ENCODE measurements around the gene TEPSIN.

The TEPSIN gene

GRCh38 chr17:81234940-81235821 is 3.7 kb downstream of the TEPSIN start:
- Mint-ChIP-seq H3K4me1 (peaks cover 24% of the 10 kb centered on the region), H3K9me3 (no peaks in the 10 kb centered on the region), H3K27me3 (no peaks in the 10 kb centered on the region), H3K36me3 (ENCODE audit: insufficient read depth) (peaks cover 17% of the 10 kb centered on the region), H3K4me3 (peak overlapping the region; percentile 35), H3K27ac (ENCODE audit: low read depth) (no peak overlapping the region)
- DNase-seq (ENCODE audit: low spot score in 2 of 2): no peak
- no peak for ATAC-seq (replicated peaks; ENCODE audit: extremely low read depth, poor library complexity, severe bottlenecking)

GRCh38 chr17:81234506-81234855 is 4.4 kb downstream of the TEPSIN start:
- DNase-seq (ENCODE audit: low spot score in 2 of 2) (no peak), ATAC-seq (replicated peaks; ENCODE audit: extremely low read depth, poor library complexity, severe bottlenecking) (no peak)
- Mint-ChIP-seq H3K4me3 (peak overlapping the region; percentile 35), H3K27me3 (no peaks in the 10 kb centered on the region), H3K9me3 (no peaks in the 10 kb centered on the region), H3K4me1 (peaks cover 22% of the 10 kb centered on the region), H3K36me3 (ENCODE audit: insufficient read depth) (peaks cover 21% of the 10 kb centered on the region), H3K27ac (ENCODE audit: low read depth) (no peak overlapping the region)

DNA sequence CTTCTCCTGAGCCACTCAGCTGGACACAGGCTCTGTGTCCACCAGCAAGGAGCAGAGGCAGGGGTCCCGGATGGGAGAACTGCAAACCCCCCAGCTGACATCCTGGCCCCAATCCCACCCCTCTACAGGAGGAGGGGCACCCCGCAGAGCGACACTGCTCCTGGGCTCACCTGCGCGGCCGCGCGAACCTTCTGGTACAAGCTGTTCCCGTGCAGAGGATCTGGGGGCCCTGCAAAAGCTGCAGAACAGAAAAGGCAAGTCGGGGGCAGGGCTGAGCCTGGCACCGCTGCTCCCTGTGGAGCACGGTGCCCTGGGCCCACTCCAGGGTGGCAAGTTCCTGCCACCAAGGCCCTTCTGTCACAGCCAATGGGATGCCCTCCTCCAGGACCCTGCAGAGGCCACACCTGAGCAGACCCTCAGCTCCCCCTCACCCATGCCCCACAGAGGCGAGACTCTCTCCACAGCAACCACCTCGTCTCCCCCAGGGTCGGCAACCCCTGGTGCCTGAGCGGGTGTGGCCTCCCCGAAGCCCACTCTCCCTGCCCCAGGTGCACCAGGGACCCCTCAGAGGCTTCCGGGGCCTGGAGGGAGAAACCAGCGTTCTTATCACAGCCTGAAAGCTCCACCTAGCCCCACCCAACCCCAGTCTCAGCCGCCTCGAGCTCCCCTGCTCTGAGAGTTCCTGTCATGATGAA is 4.9 kb downstream of the TEPSIN start:
- Mint-ChIP-seq H3K27ac (ENCODE audit: low read depth) (no peak overlapping the region), H3K4me1 (peaks cover 22% of the 10 kb centered on the region), H3K36me3 (ENCODE audit: insufficient read depth) (peaks cover 19% of the 10 kb centered on the region), H3K27me3 (no peaks in the 10 kb centered on the region), H3K4me3 (no peak overlapping the region), H3K9me3 (no peaks in the 10 kb centered on the region)
- DNase-seq (ENCODE audit: low spot score in 2 of 2): no peak
- ATAC-seq (replicated peaks; ENCODE audit: extremely low read depth, poor library complexity, severe bottlenecking): no peak

- H3K4me1 Mint-ChIP-seq: peaks cover 22% of the 10 kb centered on the region
Observed at GRCh38 chr17:81233316-81233715, 5.5 kb downstream of the TEPSIN start.

DNA sequence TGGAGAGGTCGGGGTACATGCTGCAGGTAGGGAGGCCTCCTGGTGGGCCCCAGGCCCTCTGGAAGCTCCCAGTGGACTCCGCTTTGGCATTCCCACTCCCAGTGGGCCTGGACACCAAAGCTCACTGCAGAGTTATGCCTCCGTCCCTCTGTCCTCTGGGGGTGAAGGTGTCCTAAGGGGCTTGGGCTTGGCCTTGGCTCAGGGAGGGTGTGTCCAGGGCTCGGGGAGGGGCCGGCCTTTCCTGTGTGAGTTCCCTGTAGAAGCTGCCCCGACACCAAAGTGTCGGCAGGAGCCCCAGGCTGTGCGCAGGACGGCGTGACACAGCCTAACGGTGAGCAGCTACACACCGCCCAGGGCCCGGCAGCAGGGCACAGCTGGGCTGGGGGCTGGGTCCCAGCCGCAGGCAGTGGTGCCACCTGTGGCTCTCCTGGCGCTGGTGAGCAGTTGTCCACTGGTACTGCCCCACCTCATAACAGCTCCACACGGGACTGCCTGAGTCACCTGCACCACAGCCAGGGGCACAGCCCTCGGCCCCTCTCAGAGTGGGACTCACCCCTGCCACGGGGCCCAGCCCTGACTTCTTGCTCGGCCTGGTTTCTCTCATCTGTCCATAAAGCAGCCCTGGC is 6.1 kb downstream of the TEPSIN start:
- no peak overlapping the region for H3K27ac Mint-ChIP-seq (ENCODE audit: low read depth)
- peaks cover 23% of the 10 kb centered on the region for H3K4me1 Mint-ChIP-seq
- H3K36me3 Mint-ChIP-seq (ENCODE audit: insufficient read depth): peaks cover 17% of the 10 kb centered on the region
- ATAC-seq (replicated peaks; ENCODE audit: extremely low read depth, poor library complexity, severe bottlenecking) (no peak), DNase-seq (ENCODE audit: low spot score in 2 of 2) (no peak)
- no peak overlapping the region for H3K4me3 Mint-ChIP-seq
- H3K9me3 Mint-ChIP-seq: no peaks in the 10 kb centered on the region
- no peaks in the 10 kb centered on the region for H3K27me3 Mint-ChIP-seq

More at GRCh38 chr17:81233316-81233715, 5.5 kb downstream of the TEPSIN start:
- H3K4me3 Mint-ChIP-seq: no peak overlapping the region
- no peaks in the 10 kb centered on the region for H3K9me3 Mint-ChIP-seq
- ATAC-seq (replicated peaks; ENCODE audit: extremely low read depth, poor library complexity, severe bottlenecking) (no peak), DNase-seq (ENCODE audit: low spot score in 2 of 2) (no peak)
- no peak overlapping the region for H3K27ac Mint-ChIP-seq (ENCODE audit: low read depth)
- H3K36me3 Mint-ChIP-seq (ENCODE audit: insufficient read depth): peaks cover 20% of the 10 kb centered on the region
- H3K27me3 Mint-ChIP-seq: no peaks in the 10 kb centered on the region

- no peak overlapping the region for H3K4me3 Mint-ChIP-seq
- H3K27ac Mint-ChIP-seq (ENCODE audit: low read depth): no peak overlapping the region
- H3K9me3 Mint-ChIP-seq: no peaks in the 10 kb centered on the region
- DNase-seq (ENCODE audit: low spot score in 2 of 2) (no peak), ATAC-seq (replicated peaks; ENCODE audit: extremely low read depth, poor library complexity, severe bottlenecking) (no peak)
- H3K36me3 Mint-ChIP-seq (ENCODE audit: insufficient read depth): peaks cover 17% of the 10 kb centered on the region
- H3K4me1 Mint-ChIP-seq: peaks cover 27% of the 10 kb centered on the region
- no peaks in the 10 kb centered on the region for H3K27me3 Mint-ChIP-seq
Observed at GRCh38 chr17:81231766-81232581, 6.9 kb downstream of the TEPSIN start.

GRCh38 chr17:81231121-81231645 is 7.7 kb downstream of the TEPSIN start:
- Mint-ChIP-seq H3K4me3 (no peak overlapping the region), H3K27ac (ENCODE audit: low read depth) (no peak overlapping the region), H3K36me3 (ENCODE audit: insufficient read depth) (peaks cover 17% of the 10 kb centered on the region), H3K9me3 (no peaks in the 10 kb centered on the region), H3K27me3 (no peaks in the 10 kb centered on the region), H3K4me1 (peaks cover 27% of the 10 kb centered on the region)
- no peak for DNase-seq (ENCODE audit: low spot score in 2 of 2)
- ATAC-seq (replicated peaks; ENCODE audit: extremely low read depth, poor library complexity, severe bottlenecking): no peak

- H3K36me3 Mint-ChIP-seq (ENCODE audit: insufficient read depth): peaks cover 19% of the 10 kb centered on the region
- peak overlapping the region; percentile 6 for H3K27ac Mint-ChIP-seq (ENCODE audit: low read depth)
- peaks cover 25% of the 10 kb centered on the region for H3K4me1 Mint-ChIP-seq
- no peaks in the 10 kb centered on the region for H3K9me3 Mint-ChIP-seq
- ATAC-seq (replicated peaks; ENCODE audit: extremely low read depth, poor library complexity, severe bottlenecking): no peak
- no peak overlapping the region for H3K4me3 Mint-ChIP-seq
- DNase-seq (ENCODE audit: low spot score in 2 of 2): no peak
- no peaks in the 10 kb centered on the region for H3K27me3 Mint-ChIP-seq
Observed at GRCh38 chr17:81230043-81230820, 8.6 kb downstream of the TEPSIN start.

GRCh38 chr17:81229666-81229920 is 9.3 kb downstream of the TEPSIN start:
- Mint-ChIP-seq H3K27me3 (no peaks in the 10 kb centered on the region), H3K4me3 (no peak overlapping the region), H3K9me3 (no peaks in the 10 kb centered on the region), H3K36me3 (ENCODE audit: insufficient read depth) (peaks cover 20% of the 10 kb centered on the region), H3K4me1 (peaks cover 18% of the 10 kb centered on the region), H3K27ac (ENCODE audit: low read depth) (peak overlapping the region; percentile 6)
- no peak for ATAC-seq (replicated peaks; ENCODE audit: extremely low read depth, poor library complexity, severe bottlenecking)
- DNase-seq (ENCODE audit: low spot score in 2 of 2): no peak

GRCh38 chr17:81228834-81229665 is 9.8 kb downstream of the TEPSIN start:
- Mint-ChIP-seq H3K4me3 (no peak overlapping the region), H3K9me3 (no peaks in the 10 kb centered on the region)
- ATAC-seq (replicated peaks; ENCODE audit: extremely low read depth, poor library complexity, severe bottlenecking): no peak

DNA sequence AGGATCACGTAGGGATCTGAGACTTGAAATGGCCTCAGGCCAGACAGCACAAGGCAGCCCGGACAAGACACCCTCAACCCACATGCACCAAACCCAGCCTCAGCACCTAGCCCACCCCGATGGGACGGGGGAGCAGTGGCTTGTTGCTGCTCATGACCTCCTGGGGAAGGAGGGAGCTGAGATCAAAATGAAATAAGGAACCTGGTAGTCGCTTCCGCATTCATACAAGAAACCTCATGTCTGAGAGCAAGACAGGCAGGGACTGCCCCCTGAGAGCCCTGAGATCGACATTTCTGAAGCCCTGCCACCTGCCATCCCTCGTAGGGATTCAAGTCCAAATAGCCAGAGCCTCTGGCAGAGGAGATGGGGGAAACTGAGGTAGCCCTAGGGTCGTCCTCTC is 10.4 kb downstream of the TEPSIN start:
- H3K9me3 Mint-ChIP-seq: no peaks in the 10 kb centered on the region
- H3K36me3 Mint-ChIP-seq (ENCODE audit: insufficient read depth): peaks cover 20% of the 10 kb centered on the region
- no peak overlapping the region for H3K4me3 Mint-ChIP-seq
- no peaks in the 10 kb centered on the region for H3K27me3 Mint-ChIP-seq
- peak; percentile 29 for ATAC-seq (replicated peaks; ENCODE audit: extremely low read depth, poor library complexity, severe bottlenecking)
- H3K4me1 Mint-ChIP-seq: peaks cover 21% of the 10 kb centered on the region
- no peak overlapping the region for H3K27ac Mint-ChIP-seq (ENCODE audit: low read depth)
- DNase-seq (ENCODE audit: low spot score in 2 of 2): no peak

More at GRCh38 chr17:81228834-81229665, 9.8 kb downstream of the TEPSIN start:
- Mint-ChIP-seq H3K36me3 (ENCODE audit: insufficient read depth) (peaks cover 20% of the 10 kb centered on the region), H3K4me1 (peaks cover 15% of the 10 kb centered on the region), H3K27ac (ENCODE audit: low read depth) (peak overlapping the region; percentile 6), H3K27me3 (no peaks in the 10 kb centered on the region)
- DNase-seq (ENCODE audit: low spot score in 2 of 2): no peak

All from central memory CD8-positive, alpha-beta T cell (primary cell).